ENCODE measurements around the gene VIL1. TPM values are rescaled to one million over a fixed set of nuclear protein-coding genes. Genes with fewer than 3 reads are reported as not detected.

VIL1 gene
- total and polyA plus RNA-seq, 2 of the 13 experiments (the other 11 are each of a cell fraction or from before 2014, with no cell fraction given): 287 to 301 TPM

DNA sequence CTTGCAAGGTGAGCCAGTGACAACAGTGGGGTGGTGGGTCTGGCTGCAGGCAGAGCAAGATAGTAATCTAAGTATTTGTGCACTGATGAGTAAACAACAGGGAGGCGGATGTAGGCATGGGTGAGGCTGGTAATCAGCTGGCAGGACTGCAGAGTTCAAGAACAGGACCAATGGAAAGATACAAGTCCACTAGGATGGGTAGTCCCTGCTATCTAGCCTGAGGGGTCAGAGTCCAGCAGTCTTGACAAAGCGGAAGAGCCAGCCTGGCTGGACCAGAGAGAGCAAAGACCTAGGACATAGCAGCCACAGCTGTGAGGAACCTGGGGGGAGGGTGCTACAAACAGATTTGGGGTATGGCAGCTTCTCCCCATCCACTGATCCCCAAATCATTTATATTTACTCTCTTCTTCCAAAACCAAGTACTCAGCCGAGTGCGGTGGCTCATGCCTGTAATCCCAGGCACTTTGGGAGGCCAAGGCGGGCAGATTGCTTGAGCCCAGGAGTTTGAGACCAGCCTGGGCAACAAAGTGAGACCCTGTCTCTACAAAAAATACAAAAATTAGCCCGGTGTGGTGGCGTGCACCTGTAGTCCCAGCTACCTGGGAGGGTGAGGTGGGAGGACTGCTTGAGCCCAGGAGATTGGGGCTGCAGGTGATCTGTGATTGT, 25.9 kb downstream of the VIL1 start (continued):
- TF ChIP-seq ERF (CRISPR knock-in tag; IDR thresholded peaks at IDR 0.05): peak; percentile 99
- TF ChIP-seq PHF8 (CRISPR knock-in tag; IDR thresholded peaks at IDR 0.05): no peak; the same call in 1 of the 2 replicates
- TF ChIP-seq NPAS2 (CRISPR knock-in tag; IDR thresholded peaks at IDR 0.05; ENCODE audit: borderline replicate concordance): no peak
- TF ChIP-seq CHD4 (IDR thresholded peaks at IDR 0.05; ENCODE audit: borderline replicate concordance, low read length): no peak
- TF ChIP-seq ARNT2 (CRISPR knock-in tag; IDR thresholded peaks at IDR 0.05; ENCODE audit: low read depth): no peak
- TF ChIP-seq RBM22 (optimal IDR thresholded peaks at IDR 0.05; ENCODE audit: low read length): no peak
- TF ChIP-seq BORCS8-MEF2B (CRISPR knock-in tag; IDR thresholded peaks at IDR 0.05): peak; percentile 91
- TF ChIP-seq NKX3-1 (CRISPR knock-in tag; IDR thresholded peaks at IDR 0.05): 0 out of 2 replicates have a peak, but pooled peaks have one; percentile 4
- no peak for TF ChIP-seq NFE2 (CRISPR knock-in tag; IDR thresholded peaks at IDR 0.05)
- TF ChIP-seq ZNF850 (CRISPR knock-in tag; conservative IDR thresholded peaks at IDR 0.05): no peak
- no peak for TF ChIP-seq ZNF775 (CRISPR knock-in tag; IDR thresholded peaks at IDR 0.05; ENCODE audit: borderline replicate concordance)
- TF ChIP-seq ZNF180 (CRISPR knock-in tag; IDR thresholded peaks at IDR 0.05; ENCODE audit: borderline replicate concordance, low read depth): no peak
- no peak for TF ChIP-seq SETDB1 (CRISPR knock-in tag; IDR thresholded peaks at IDR 0.05; ENCODE audit: borderline replicate concordance)
- peak; percentile 48; the same call in 1 of the 2 replicates for TF ChIP-seq POLR2G (IDR thresholded peaks at IDR 0.05; ENCODE audit: low read depth, low read length)
- TF ChIP-seq, protein P1, sequence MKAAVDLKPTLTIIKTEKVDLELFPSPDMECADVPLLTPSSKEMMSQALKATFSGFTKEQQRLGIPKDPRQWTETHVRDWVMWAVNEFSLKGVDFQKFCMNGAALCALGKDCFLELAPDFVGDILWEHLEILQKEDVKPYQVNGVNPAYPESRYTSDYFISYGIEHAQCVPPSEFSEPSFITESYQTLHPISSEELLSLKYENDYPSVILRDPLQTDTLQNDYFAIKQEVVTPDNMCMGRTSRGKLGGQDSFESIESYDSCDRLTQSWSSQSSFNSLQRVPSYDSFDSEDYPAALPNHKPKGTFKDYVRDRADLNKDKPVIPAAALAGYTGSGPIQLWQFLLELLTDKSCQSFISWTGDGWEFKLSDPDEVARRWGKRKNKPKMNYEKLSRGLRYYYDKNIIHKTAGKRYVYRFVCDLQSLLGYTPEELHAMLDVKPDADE (CRISPR knock-in tag; IDR thresholded peaks at IDR 0.05): peak; percentile 32; the same call in 1 of the 2 replicates
- TF ChIP-seq ZFP90 (CRISPR knock-in tag; IDR thresholded peaks at IDR 0.05; ENCODE audit: borderline replicate concordance): peak; percentile 97
- peak; percentile 28; the same call in 1 of the 2 replicates for TF ChIP-seq MYNN (CRISPR knock-in tag; IDR thresholded peaks at IDR 0.05; ENCODE audit: low read depth)
- peak; percentile 60; the same call in 1 of the 2 replicates for TF ChIP-seq ZNF143 (CRISPR knock-in tag; IDR thresholded peaks at IDR 0.05)
- peak; percentile 72 for TF ChIP-seq HOXD1 (CRISPR knock-in tag; IDR thresholded peaks at IDR 0.05)
- TF ChIP-seq FOSL2 (CRISPR knock-in tag; IDR thresholded peaks at IDR 0.05): peak; percentile 91
- no peak for TF ChIP-seq ZSCAN22 (CRISPR knock-in tag; IDR thresholded peaks at IDR 0.05)
- no peak for TF ChIP-seq PCBP2 (optimal IDR thresholded peaks at IDR 0.05; ENCODE audit: low read depth, low read length, poor library complexity, severe bottlenecking)
- 0 out of 2 replicates have a peak, but pooled peaks have one; percentile 40 for TF ChIP-seq TCF7 (IDR thresholded peaks at IDR 0.05; ENCODE audit: low read depth)
- no peak for TF ChIP-seq ZNF720 (CRISPR knock-in tag; IDR thresholded peaks at IDR 0.05)
- no peak for TF ChIP-seq TBP (CRISPR knock-in tag; IDR thresholded peaks at IDR 0.05)
- TF ChIP-seq ZNF616 (CRISPR knock-in tag; IDR thresholded peaks at IDR 0.05; ENCODE audit: low read depth): no peak
- TF ChIP-seq KLF15 (CRISPR knock-in tag; IDR thresholded peaks at IDR 0.05; ENCODE audit: borderline replicate concordance): no peak
- TF ChIP-seq GABPA (IDR thresholded peaks at IDR 0.05; ENCODE audit: low read depth, low read length): no peak
- TF ChIP-seq GABPA (CRISPR knock-in tag; IDR thresholded peaks at IDR 0.05; ENCODE audit: low read depth): peak; percentile 83
- TF ChIP-seq, protein P2, sequence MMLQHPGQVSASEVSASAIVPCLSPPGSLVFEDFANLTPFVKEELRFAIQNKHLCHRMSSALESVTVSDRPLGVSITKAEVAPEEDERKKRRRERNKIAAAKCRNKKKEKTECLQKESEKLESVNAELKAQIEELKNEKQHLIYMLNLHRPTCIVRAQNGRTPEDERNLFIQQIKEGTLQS (CRISPR knock-in tag; IDR thresholded peaks at IDR 0.05): peak; percentile 19; the same call in 1 of the 2 replicates
- peak; percentile 98 for TF ChIP-seq ETV5 (CRISPR knock-in tag; IDR thresholded peaks at IDR 0.05; ENCODE audit: borderline replicate concordance)
- TF ChIP-seq ZNF773 (CRISPR knock-in tag; IDR thresholded peaks at IDR 0.05; ENCODE audit: borderline replicate concordance): no peak
- TF ChIP-seq ZNF589 (CRISPR knock-in tag; conservative IDR thresholded peaks at IDR 0.05): peak; percentile 77; the same call in 1 of the 2 replicates

Data from HepG2 (cell line).